ENCODE results near the gene SORCS2. TPM values are rescaled to one million over a fixed set of nuclear protein-coding genes. Genes with fewer than 3 reads are reported as not detected.

SORCS2 gene
- polyA plus RNA-seq, 3 donors = 0.46 to 0.55 TPM; not detected in 1

GRCh38 chr4:7658341-7659204, 466.2 kb downstream of the SORCS2 start:
- H3K27me3 Mint-ChIP-seq (ENCODE audit: low read depth in 3 of 3) = peaks cover 14 to 29% (median 20%) of the 10 kb centered on the region in 3 donors
- intact Hi-C loops (cut with micrococcal nuclease) = loop anchor here in 1 of 2 donors (10.0 kb wide), 1 partner anchor 124 kb away; no protein-coding TSS in a partner anchor
- no peaks in the 10 kb centered on the region for H4K20me1 ChIP-seq (ENCODE audit: insufficient read depth, low read length)
- no peak overlapping the region for H3K4me2 ChIP-seq (replicated peaks; ENCODE audit: extremely low read depth, low read length, poor library complexity, severe bottlenecking)
- H3K4me1 ChIP-seq (ENCODE audit: control insufficient read depth in 1 of 2, insufficient read depth in 2 of 2, low read length in 2 of 2) = peaks cover 21 to 22% of the 10 kb centered on the region in 2 donors
- H3K9me3 ChIP-seq (replicated peaks in 1 of 2; ENCODE audit: control insufficient read depth in 1 of 2, insufficient read depth in 1 of 2, low read length in 2 of 2) = no peaks in the 10 kb centered on the region
- no peak overlapping the region for H3K4me3 Mint-ChIP-seq
- H3K4me1 Mint-ChIP-seq = peaks cover 23% of the 10 kb centered on the region
- TF ChIP-seq CTCF (IDR thresholded peaks at IDR 0.05) = no peak
- no peak overlapping the region for H3K4me3 ChIP-seq (replicated peaks in 1 of 3; ENCODE audit: low read depth in 2 of 3, low read length in 3 of 3)
- no peaks in the 10 kb centered on the region for H3K36me3 ChIP-seq (replicated peaks in 1 of 2; ENCODE audit: control insufficient read depth in 1 of 2, insufficient read depth in 2 of 2, low read length in 2 of 2)
- H3K9me3 Mint-ChIP-seq = peaks cover 0 to 3% (median 2%) of the 10 kb centered on the region in 7 donors
- peak in 1 of 3 donors; percentile 35 for DNase-seq
- no peak overlapping the region for H3K9ac ChIP-seq (ENCODE audit: insufficient read depth, low read length, poor library complexity, severe bottlenecking)
- no peak overlapping the region for H2AFZ ChIP-seq (ENCODE audit: insufficient read depth, low read depth, low read length, poor library complexity, severe bottlenecking)
- H3K36me3 Mint-ChIP-seq = peaks cover 3 to 11% of the 10 kb centered on the region in 2 donors
- H3K27me3 ChIP-seq (ENCODE audit: control insufficient read depth in 2 of 2, insufficient read depth in 2 of 2, low read length in 2 of 2) = peaks cover 0 to 8% of the 10 kb centered on the region in 2 donors
- WGBS (ENCODE audit: insufficient coverage) = 73% methylated on average over 4 of the region's 5 CpGs
- no peaks in the 10 kb centered on the region for H3K79me2 ChIP-seq (ENCODE audit: insufficient read depth, low read length)
- no peak overlapping the region for H3K27ac Mint-ChIP-seq
- H3K27ac ChIP-seq (ENCODE audit: low read depth in 1 of 2, low read length in 2 of 2) = no peak overlapping the region

GRCh38 chr4:7659429-7660175, 467.3 kb downstream of the SORCS2 start:
- DNase-seq = no peak
- H3K9ac ChIP-seq (ENCODE audit: insufficient read depth, low read length, poor library complexity, severe bottlenecking) = no peak overlapping the region
- TF ChIP-seq CTCF (IDR thresholded peaks at IDR 0.05) = no peak
- no peak overlapping the region for H2AFZ ChIP-seq (ENCODE audit: insufficient read depth, low read depth, low read length, poor library complexity, severe bottlenecking)
- Mint-ChIP-seq H3K4me3 (no peak overlapping the region), H3K4me1 (peaks cover 13% of the 10 kb centered on the region), H3K27me3 (ENCODE audit: low read depth in 3 of 3) (peaks cover 9 to 19% (median 15%) of the 10 kb centered on the region in 3 donors), H3K36me3 (peaks cover 3 to 10% of the 10 kb centered on the region in 2 donors), H3K9me3 (peaks cover 0 to 2% (median 1%) of the 10 kb centered on the region in 7 donors), H3K27ac (peak overlapping the region in 1 of 7 donors; percentile 6)
- H3K36me3 ChIP-seq (replicated peaks in 1 of 2; ENCODE audit: control insufficient read depth in 1 of 2, insufficient read depth in 2 of 2, low read length in 2 of 2) = no peaks in the 10 kb centered on the region
- no peak overlapping the region for H3K4me3 ChIP-seq (replicated peaks in 1 of 3; ENCODE audit: low read depth in 2 of 3, low read length in 3 of 3)
- H3K79me2 ChIP-seq (ENCODE audit: insufficient read depth, low read length) = no peaks in the 10 kb centered on the region
- intact Hi-C loops (cut with micrococcal nuclease) = loop anchor here in 1 of 2 donors (10.0 kb wide), 1 partner anchor 125 kb away; no protein-coding TSS in a partner anchor
- no peaks in the 10 kb centered on the region for H4K20me1 ChIP-seq (ENCODE audit: insufficient read depth, low read length)
- peaks cover 0 to 8% of the 10 kb centered on the region in 2 donors for H3K27me3 ChIP-seq (ENCODE audit: control insufficient read depth in 2 of 2, insufficient read depth in 2 of 2, low read length in 2 of 2)
- H3K27ac ChIP-seq (ENCODE audit: low read depth in 1 of 2, low read length in 2 of 2) = no peak overlapping the region
- H3K4me1 ChIP-seq (ENCODE audit: control insufficient read depth in 1 of 2, insufficient read depth in 2 of 2, low read length in 2 of 2) = peaks cover 11% of the 10 kb centered on the region in 2 donors
- no peak overlapping the region for H3K4me2 ChIP-seq (replicated peaks; ENCODE audit: extremely low read depth, low read length, poor library complexity, severe bottlenecking)
- H3K9me3 ChIP-seq (replicated peaks in 1 of 2; ENCODE audit: control insufficient read depth in 1 of 2, insufficient read depth in 1 of 2, low read length in 2 of 2) = no peaks in the 10 kb centered on the region
- 100% methylated on average over 6 of the region's 8 CpGs for WGBS (ENCODE audit: insufficient coverage)

All from CD14-positive monocyte (primary cell).